Epithelial cell of alveolus of lung (primary cell): Measurements from ENCODE around the gene RNGTT. TPM values are rescaled to one million over a fixed set of nuclear protein-coding genes. Genes with fewer than 3 reads are reported as not detected.

Experiments
- total RNA-seq: library from RNA; depleted of rRNA; stranded (reverse); fragments of >200 nt; gene quantifications from 2 replicates; pipeline ENCODE4 v1.2.1, GENCODE V29; 2015

The RNGTT gene
- total RNA-seq: 9.5 and 16.8 TPM in 2 replicates

GRCh38 chr6:88963139-88964090 lies at the start of gene RNGTT:
RNGTT (minus strand) TSS chr6:88963618; CDS start chr6:88963409, 209 bp downstream.

Other genes with a start within 250 kb of the RNGTT start
- 60.4 and 184 TPM in 2 replicates for gene PNRC1, start 117.1 kb upstream of the RNGTT start, total RNA-seq
- gene SRSF12, start 154.5 kb upstream of the RNGTT start, total RNA-seq: 0.48 and 1.0 TPM in 2 replicates
- gene PM20D2, start 182.4 kb upstream of the RNGTT start, total RNA-seq: 5.0 and 6.6 TPM in 2 replicates